AG09319 (cell line): Measurements from ENCODE around the gene TSR2.
"Not testable (repeated sequence)": the region's sequence is repeated elsewhere in the genome, so short reads cannot be mapped to it uniquely, and the experiment has no call there.

ENCODE experiments used
- DNase-seq: peaks from one replicate; pipeline ENCODE4 v3.0.0-alpha.2; 2010; ENCODE audit warnings: low read depth; ENCODE audit errors: extremely low read depth
- CTCF ChIP-seq: IDR thresholded peaks from 2 replicates; pipeline ENCODE4 v1.5.1; 2011; ENCODE audit warnings: low read depth, mild to moderate bottlenecking, inconsistent platforms, low read length, moderate library complexity

TSR2 gene

GRCh38 chrX:54479136-54480111, 39.2 kb downstream of the TSR2 start:
- TF ChIP-seq CTCF, result no peak
- DNase-seq, result no peak

DNA sequence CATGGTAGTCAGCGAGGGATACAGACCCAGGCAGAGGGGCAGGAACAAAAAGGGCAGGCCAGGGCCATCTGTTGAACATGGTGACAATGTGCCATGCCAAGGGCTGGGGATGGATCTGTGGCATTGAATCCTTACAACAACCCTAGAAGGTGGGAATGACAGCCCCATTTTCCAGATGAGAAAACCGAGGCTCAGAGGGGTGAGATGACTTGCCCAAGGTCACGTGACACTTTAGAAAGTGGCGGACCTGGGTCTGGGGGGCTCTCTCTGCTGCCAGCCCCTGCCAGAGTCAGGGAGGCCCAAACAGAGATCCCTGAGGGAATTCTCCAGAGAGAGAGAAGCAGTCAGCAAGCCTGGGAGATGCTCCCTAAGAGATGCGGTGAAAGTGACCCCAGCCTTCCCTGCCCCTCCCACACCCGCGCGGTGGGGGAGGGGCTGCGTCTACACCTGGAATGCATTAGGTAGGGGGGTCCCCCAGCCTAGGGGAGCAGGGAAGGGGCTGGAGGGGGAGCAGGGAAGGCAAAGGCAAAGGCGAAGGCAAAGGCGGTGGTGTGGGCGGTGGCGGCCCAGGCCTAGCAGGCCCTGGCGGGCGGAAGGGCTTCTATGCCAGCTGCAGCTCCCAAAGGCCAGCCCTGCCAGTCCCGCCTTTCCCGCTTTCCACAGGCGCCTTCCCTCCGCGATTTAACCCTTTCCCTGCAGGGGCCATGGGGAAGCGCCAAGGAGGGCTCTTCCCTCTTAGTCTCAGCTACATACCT, 42.8 kb downstream of the TSR2 start:
- no peak for TF ChIP-seq CTCF
- DNase-seq, result no peak

GRCh38 chrX:54483946-54484345, 43.7 kb downstream of the TSR2 start:
- no peak for TF ChIP-seq CTCF
- DNase-seq, result no peak

DNA sequence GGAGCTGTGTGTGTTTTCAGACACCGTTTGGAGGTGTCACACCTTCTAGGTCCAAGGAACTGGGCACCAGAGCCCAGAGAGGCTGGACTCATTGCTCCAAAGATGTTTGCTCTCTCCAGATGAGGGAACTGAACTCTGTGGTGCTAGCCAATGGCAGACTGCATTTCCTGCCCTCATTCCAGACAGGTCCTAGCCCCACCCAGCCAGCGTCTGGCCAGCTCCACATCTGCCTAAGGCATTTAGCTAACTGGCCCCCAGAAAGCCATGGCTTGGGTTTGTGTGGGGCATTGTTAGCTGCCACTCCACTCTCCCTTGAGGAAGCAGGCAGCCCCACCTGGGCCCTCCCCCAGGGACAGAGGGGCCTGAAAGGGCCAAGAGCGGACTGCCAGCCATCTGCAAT, 44.5 kb downstream of the TSR2 start:
- DNase-seq, result no peak
- no peak for TF ChIP-seq CTCF

- DNase-seq, result not testable (repeated sequence)
Observed at GRCh38 chrX:54489819-54490218, 49.6 kb downstream of the TSR2 start.

GRCh38 chrX:54492340-54492739, 52.1 kb downstream of the TSR2 start:
- no peak for TF ChIP-seq CTCF
- DNase-seq, result peak; percentile 11

DNA sequence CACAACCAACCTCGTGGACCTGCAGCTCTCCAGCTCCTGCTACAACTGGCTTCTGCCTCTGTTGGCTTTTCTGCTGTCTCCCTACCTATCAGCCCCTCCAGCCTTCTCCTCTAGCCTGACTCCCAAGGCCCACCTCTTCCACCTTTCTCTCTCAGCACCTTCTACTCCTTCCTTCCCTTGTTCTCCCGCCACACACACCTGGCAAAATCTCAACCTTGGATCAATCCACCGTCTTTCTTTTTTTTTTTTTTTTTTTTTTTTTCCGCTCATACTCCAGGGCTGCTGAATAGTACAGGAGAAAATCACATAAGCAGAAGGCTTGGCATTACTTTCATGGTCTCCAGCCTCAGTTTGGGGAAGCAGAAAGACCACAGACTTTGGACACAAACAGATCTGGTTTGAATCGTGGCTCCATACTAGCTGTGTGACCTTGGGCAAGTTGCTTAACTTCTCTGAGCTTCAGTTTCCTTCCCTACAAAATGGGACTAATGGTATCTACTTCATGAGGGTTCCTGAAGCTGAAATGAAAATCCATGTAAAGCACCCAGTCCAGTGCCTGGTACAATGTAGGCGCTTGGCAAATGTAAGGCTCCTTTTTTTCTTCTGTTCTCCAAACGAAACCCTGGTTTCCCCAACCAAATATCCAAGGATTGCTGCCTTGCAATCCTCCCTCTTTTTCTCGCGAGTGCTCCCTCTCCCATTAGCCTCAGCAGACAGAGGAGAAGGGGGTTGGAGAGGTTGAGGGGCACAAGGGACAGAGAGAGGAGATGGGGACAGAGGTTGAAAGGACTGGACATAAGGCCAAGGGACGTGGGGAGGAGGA, 54.2 kb downstream of the TSR2 start:
- no peak for DNase-seq
- no peak for TF ChIP-seq CTCF
